ENCODE results near the gene TRPC3. TPM values are rescaled to one million over a fixed set of nuclear protein-coding genes. Genes with fewer than 3 reads are reported as not detected.

TRPC3 gene
- total RNA-seq, 2 experiments from 2014 or later = 2.0 to 2.5 TPM

DNA sequence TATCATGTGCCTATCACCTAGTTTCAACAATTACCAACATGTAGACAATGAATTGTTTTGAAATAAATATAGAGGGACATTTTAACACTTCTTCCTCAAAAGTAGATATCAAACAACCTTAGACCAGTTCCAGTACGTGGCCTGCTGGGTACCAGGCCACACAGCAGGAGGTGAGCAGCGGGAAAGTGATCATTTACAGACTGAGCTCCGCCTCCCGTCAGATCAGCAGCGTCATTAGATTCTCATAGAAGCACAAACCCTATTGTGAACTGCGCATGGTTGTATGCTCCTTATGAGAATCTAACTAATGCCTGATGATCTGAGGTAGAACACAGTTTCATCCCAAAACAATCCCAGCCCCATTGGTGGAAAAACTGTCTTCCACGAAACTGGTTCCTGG, 88.1 kb downstream of the TRPC3 start:
- no peak overlapping the region for H3K4me3 Mint-ChIP-seq
- H3K27me3 Mint-ChIP-seq (ENCODE audit: low read depth) = no peaks in the 10 kb centered on the region
- H3K27ac Mint-ChIP-seq = peak overlapping the region; percentile 35
- H3K4me1 Mint-ChIP-seq (ENCODE audit: low read depth) = peaks cover 34% of the 10 kb centered on the region
- no peaks in the 10 kb centered on the region for H3K9me3 Mint-ChIP-seq
- CTCF ChIA-PET = no interaction called here
- peaks cover 29% of the 10 kb centered on the region for H3K36me3 Mint-ChIP-seq (ENCODE audit: low read depth)
- intact Hi-C loops (cut with micrococcal nuclease) = no loop called here
- DNase-seq = no peak

DNA sequence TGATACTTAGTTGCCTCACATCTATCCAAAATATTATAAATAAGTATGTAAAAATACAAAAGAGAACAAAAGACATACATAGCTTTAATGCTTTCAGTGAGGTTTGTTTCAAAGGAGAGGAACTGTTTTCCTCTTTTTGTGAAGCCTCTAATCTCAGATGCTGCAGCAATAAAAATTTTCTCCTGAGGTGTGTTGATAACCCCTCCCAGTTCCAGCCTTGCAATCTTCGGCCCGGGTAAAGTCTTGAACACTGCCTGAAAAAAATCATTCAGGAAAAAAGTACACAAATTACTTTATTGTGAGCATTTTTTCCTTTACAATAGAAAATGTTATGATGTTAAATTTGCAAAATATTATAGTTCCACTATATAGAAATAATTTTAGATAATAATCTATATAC, 90.4 kb downstream of the TRPC3 start:
- CTCF ChIA-PET = interaction anchor here (0.6 kb wide), 1 partner anchor 482 kb away, joined by 3 read pairs; no protein-coding TSS in a partner anchor
- H3K4me1 Mint-ChIP-seq (ENCODE audit: low read depth) = peaks cover 27% of the 10 kb centered on the region
- no peak overlapping the region for H3K4me3 Mint-ChIP-seq
- DNase-seq = no peak
- intact Hi-C loops (cut with micrococcal nuclease) = no loop called here
- H3K27ac Mint-ChIP-seq = no peak overlapping the region
- H3K9me3 Mint-ChIP-seq = no peaks in the 10 kb centered on the region
- peaks cover 25% of the 10 kb centered on the region for H3K36me3 Mint-ChIP-seq (ENCODE audit: low read depth)
- H3K27me3 Mint-ChIP-seq (ENCODE audit: low read depth) = no peaks in the 10 kb centered on the region

DNA sequence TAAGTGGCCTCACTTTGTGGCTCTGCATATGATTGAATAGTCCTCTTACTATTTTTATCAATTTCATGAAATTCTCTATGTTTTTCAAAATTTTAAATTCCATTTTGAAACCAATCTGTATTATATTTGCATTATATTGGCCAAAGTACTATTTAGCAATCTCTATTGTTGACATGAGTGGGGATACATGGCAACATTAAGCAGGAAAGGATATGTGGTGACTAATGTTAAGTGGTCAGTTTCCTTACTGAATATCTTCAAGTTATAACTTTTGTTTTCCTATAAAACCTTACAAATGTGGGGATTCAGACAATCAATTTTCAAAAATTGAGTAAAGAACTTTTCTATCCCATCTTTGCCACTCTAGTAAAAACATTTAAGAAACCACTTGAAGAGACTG, 91.7 kb downstream of the TRPC3 start:
- CTCF ChIA-PET = no interaction called here
- H3K27me3 Mint-ChIP-seq (ENCODE audit: low read depth) = no peaks in the 10 kb centered on the region

DNA sequence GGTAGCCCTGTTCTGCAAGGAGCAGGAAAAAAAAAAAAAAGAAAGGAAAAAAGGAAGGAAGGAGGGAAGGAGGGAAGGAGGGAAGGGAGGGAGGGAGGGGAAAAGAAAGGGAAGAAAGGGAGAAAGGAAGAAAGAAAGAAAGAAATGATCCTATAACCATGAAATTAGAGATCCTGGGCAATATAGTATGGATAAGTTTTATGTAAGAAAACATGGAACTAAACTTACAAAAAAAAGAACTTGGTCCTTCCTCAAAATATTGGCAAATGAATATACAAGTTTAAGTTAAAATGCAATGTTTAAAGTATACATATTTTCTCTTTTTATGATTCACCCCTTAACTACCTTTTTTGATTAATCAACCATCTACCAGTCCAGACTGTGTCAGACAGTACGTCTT, 100.5 kb downstream of the TRPC3 start:
- CTCF ChIA-PET = no interaction called here
- Mint-ChIP-seq H3K9me3 (no peaks in the 10 kb centered on the region), H3K4me3 (no peak overlapping the region), H3K27me3 (ENCODE audit: low read depth) (no peaks in the 10 kb centered on the region), H3K4me1 (ENCODE audit: low read depth) (no peaks in the 10 kb centered on the region), H3K36me3 (ENCODE audit: low read depth) (peaks cover 20% of the 10 kb centered on the region), H3K27ac (no peak overlapping the region)
- intact Hi-C loops (cut with micrococcal nuclease) = no loop called here
- no peak for DNase-seq

More for the DNA sequence above, 91.7 kb downstream of the TRPC3 start:
- H3K9me3 Mint-ChIP-seq = no peaks in the 10 kb centered on the region
- intact Hi-C loops (cut with micrococcal nuclease) = no loop called here
- no peak for DNase-seq
- no peak overlapping the region for H3K27ac Mint-ChIP-seq
- H3K4me3 Mint-ChIP-seq = no peak overlapping the region
- peaks cover 15% of the 10 kb centered on the region for H3K36me3 Mint-ChIP-seq (ENCODE audit: low read depth)
- peaks cover 19% of the 10 kb centered on the region for H3K4me1 Mint-ChIP-seq (ENCODE audit: low read depth)

- CTCF ChIA-PET = interaction anchor here (1.0 kb wide), 1 partner anchor 24 kb away, joined by 3 read pairs; no protein-coding TSS in a partner anchor
- no peaks in the 10 kb centered on the region for H3K27me3 Mint-ChIP-seq (ENCODE audit: low read depth)
- no peak overlapping the region for H3K27ac Mint-ChIP-seq
- DNase-seq = no peak
- no peaks in the 10 kb centered on the region for H3K4me1 Mint-ChIP-seq (ENCODE audit: low read depth)
- no peak overlapping the region for H3K4me3 Mint-ChIP-seq
- H3K36me3 Mint-ChIP-seq (ENCODE audit: low read depth) = peaks cover 23% of the 10 kb centered on the region
- H3K9me3 Mint-ChIP-seq = no peaks in the 10 kb centered on the region
- intact Hi-C loops (cut with micrococcal nuclease) = no loop called here
Measured at GRCh38 chr4:121846662-121847061, 105.2 kb downstream of the TRPC3 start.

DNA sequence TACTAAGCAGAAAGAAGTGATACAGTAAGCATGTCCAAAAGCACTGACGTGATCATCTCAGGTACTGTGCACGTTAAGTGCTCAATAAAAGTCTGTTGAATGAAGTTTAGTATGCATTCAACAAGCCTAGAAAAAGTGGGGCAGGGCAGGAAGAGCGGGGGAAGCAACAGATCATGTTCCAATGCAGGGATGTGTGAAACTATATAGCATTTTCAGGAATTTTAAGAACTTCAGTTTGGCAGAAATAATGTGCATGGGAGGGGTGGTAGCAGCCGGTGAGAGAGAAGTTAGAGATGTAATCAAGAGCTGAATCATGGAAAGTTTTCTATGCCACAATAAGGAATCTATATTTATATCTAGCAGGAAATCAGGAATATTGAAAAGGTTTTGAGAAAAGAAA, 109.0 kb downstream of the TRPC3 start:
- no peak for DNase-seq
- H3K9me3 Mint-ChIP-seq = peaks cover 2% of the 10 kb centered on the region
- CTCF ChIA-PET = no interaction called here
- peaks cover 28% of the 10 kb centered on the region for H3K36me3 Mint-ChIP-seq (ENCODE audit: low read depth)
- intact Hi-C loops (cut with micrococcal nuclease) = no loop called here
- H3K27me3 Mint-ChIP-seq (ENCODE audit: low read depth) = no peaks in the 10 kb centered on the region
- H3K4me1 Mint-ChIP-seq (ENCODE audit: low read depth) = no peaks in the 10 kb centered on the region
- no peak overlapping the region for H3K27ac Mint-ChIP-seq
- H3K4me3 Mint-ChIP-seq = no peak overlapping the region

DNA sequence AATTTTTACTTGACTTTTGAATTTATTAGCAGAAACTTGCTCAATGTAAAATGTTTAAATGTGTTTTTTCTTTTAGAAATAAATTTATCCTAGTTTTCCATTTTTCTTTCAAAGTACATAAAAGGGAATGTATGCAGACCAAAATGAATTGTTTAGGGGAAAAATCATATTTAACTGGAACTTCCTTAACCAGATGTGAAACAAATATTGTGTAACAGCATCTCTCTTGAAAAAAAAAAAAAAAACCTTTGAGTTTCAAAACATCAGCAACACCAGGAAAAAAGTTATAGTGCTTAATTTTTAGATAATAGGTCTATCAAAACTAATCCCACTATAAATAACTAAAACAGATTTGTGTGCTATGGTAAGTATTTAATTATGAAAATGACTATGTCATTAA, 113.7 kb downstream of the TRPC3 start:
- no peaks in the 10 kb centered on the region for H3K27me3 Mint-ChIP-seq (ENCODE audit: low read depth)
- no peaks in the 10 kb centered on the region for H3K4me1 Mint-ChIP-seq (ENCODE audit: low read depth)
- CTCF ChIA-PET = interaction anchor here (0.6 kb wide), 1 partner anchor 48 kb away, joined by 4 read pairs; no protein-coding TSS in a partner anchor
- H3K4me3 Mint-ChIP-seq = no peak overlapping the region
- H3K36me3 Mint-ChIP-seq (ENCODE audit: low read depth) = peaks cover 25% of the 10 kb centered on the region
- no peak for DNase-seq
- H3K27ac Mint-ChIP-seq = no peak overlapping the region
- H3K9me3 Mint-ChIP-seq = peaks cover 2% of the 10 kb centered on the region
- intact Hi-C loops (cut with micrococcal nuclease) = no loop called here

DNA sequence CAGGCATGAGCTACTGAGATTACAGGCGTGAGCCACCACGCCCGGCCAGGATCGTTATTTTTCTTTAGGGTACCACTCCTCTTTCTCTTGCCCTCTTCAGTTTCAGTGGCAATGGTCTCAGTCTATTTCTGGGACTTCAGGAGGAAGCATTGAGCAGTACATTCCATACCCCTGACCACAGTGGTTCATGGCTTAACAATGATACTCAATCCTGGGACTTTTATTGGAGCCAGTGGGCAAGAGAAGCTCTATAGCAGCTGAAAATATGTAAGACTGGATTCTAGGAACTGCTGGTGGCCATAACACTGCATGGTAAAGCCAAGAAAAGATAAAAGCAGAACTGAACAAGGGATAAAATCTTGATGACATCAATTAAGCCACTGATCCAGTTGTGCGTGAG, 122.3 kb downstream of the TRPC3 start:
- CTCF ChIA-PET = no interaction called here
- peaks cover 2% of the 10 kb centered on the region for H3K36me3 Mint-ChIP-seq (ENCODE audit: low read depth)
- H3K27ac Mint-ChIP-seq = no peak overlapping the region
- H3K4me1 Mint-ChIP-seq (ENCODE audit: low read depth) = peaks cover 2% of the 10 kb centered on the region
- intact Hi-C loops (cut with micrococcal nuclease) = no loop called here
- no peak overlapping the region for H3K4me3 Mint-ChIP-seq
- H3K27me3 Mint-ChIP-seq (ENCODE audit: low read depth) = no peaks in the 10 kb centered on the region
- no peaks in the 10 kb centered on the region for H3K9me3 Mint-ChIP-seq
- no peak for DNase-seq

Other genes starting within 250 kb of the TRPC3 start
- not detected for gene SMIM43, start 186.9 kb downstream of the TRPC3 start, total RNA-seq
- gene EXOSC9, start 150.7 kb downstream of the TRPC3 start, total RNA-seq = 10 to 100 TPM; 57.7 to 58.7 TPM
- 100 to 1,000 TPM; 133 to 138 TPM for gene CCNA2, start 128.2 kb downstream of the TRPC3 start, total RNA-seq
- 10 to 100 TPM; 16.6 to 19.4 TPM for gene BBS7, start 81.6 kb downstream of the TRPC3 start, total RNA-seq
- gene BLTP1, start 200.3 kb upstream of the TRPC3 start, total RNA-seq = 10 to 100 TPM; 20.5 to 23.6 TPM

Measured in activated naive CD4-positive, alpha-beta T cell treated with anti-CD3 and anti-CD28 coated beads for 36 hours (primary cell).